Measurements from ENCODE around the gene SHANK1.

The SHANK1 gene

DNA sequence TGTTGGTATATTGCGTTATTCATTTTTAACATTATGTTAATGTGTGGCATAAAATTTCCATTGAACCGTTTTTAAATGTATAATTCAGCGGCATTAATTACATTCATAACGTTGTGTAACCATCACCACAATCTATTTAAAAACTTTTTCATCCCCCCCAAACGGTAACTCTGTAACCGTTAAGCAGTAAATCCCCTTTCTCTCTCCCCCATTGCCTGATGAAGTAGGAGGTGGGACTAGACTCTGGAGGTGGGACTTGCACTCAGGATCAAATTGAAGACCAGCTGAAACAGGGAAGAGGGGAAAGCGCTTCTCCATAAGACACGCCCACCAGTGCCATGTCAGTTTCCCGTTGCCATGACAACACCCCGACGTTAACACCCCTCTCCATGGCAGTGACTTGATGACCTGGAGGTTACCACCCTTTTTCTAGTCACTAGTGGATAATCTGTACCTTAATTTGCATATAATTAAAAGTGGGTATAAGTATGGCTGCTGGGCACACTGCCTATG, 20.4 kb upstream of the SHANK1 start:
- DNase-seq (ENCODE audit: low read depth): no peak
- H3K4me3 ChIP-seq (ENCODE audit: low read length): no peak overlapping the region
- no peak for TF ChIP-seq CTCF (conservative IDR thresholded peaks at IDR 0.05; ENCODE audit: low read depth, low read length)

DNA sequence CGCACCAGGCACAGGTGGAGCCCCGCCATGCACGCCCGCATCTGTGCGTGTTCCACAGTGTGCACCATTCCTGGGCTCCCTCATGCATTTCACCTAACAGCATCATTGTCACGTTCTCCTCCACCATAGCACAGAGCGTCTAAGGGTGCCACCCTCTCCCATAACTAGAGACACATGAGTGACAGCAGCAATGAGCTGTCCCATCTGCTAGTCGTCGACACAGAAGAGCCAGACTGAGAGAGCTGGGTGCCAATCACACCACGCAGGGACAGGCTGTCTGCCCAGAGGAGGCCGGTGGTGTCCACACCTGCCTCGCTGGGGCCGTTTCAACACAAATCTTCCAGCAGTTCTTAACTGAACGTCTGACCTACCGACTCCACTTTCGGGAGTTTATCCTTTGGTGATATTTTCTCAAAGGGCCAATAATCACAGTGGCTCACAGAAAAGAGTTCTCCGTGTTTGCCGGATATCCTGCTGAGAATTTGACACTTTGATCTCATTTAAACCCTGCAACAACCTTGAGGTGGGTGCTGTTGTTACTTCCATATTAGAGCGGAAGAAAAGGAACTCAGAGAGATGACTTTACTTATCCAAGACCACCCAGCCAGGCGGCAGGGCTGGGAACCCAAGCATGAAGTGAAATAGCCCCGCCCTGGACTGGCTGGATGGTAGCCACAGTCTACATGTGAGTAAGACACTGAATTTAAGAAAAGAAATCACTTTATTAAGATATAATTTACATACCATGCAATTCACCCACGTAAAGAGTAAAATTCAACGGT, 19.7 kb upstream of the SHANK1 start:
- no peak overlapping the region for H3K4me3 ChIP-seq (ENCODE audit: low read length)
- TF ChIP-seq CTCF (conservative IDR thresholded peaks at IDR 0.05; ENCODE audit: low read depth, low read length): no peak
- DNase-seq (ENCODE audit: low read depth): no peak

DNA sequence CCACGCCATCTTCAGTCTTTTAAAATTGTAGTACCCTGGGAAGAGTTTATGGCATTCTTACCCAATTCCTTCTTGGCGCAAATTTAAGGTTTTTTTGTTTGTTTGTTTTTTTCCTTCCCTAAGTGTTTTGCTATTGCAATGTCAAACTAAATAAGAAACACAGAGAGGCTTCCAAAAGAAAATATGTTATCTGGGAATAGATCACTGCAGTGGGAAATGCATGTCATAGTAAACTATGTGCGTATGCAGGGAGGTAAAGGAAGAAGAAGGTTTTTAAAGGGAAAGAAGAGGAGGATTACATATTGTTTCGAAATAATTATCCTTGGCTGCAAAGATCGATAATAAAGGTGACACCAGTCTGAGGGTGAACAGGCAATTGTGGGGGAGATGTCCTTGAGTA, 16.7 kb upstream of the SHANK1 start:
- no peak for DNase-seq (ENCODE audit: low read depth)
- no peak overlapping the region for H3K4me3 ChIP-seq (ENCODE audit: low read length)
- no peak for TF ChIP-seq CTCF (conservative IDR thresholded peaks at IDR 0.05; ENCODE audit: low read depth, low read length)

GRCh38 chr19:50735869-50736268, 16.3 kb upstream of the SHANK1 start:
- H3K4me3 ChIP-seq (ENCODE audit: low read length): no peak overlapping the region
- no peak for TF ChIP-seq CTCF (conservative IDR thresholded peaks at IDR 0.05; ENCODE audit: low read depth, low read length)
- no peak for DNase-seq (ENCODE audit: low read depth)

DNA sequence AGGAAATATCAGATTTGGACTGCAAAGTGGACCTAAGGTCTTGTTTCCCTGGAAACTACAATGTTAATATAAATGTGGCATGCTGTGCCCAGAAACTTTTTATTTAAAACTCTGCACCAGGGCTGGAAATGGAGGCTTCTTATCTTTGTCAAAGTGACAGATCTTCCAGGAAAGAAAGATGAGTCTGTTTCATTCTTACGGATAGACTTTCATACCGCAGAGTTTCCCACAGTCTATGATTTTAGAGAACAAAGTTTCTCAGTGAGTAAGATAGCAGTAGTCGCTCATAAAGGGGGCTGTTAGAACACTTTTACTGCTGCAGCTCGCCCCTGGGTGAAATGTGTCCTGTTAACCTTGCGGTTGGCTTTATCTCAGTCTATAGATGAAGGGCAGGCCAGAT, 10.3 kb upstream of the SHANK1 start:
- DNase-seq (ENCODE audit: low read depth): no peak
- no peak overlapping the region for H3K4me3 ChIP-seq (ENCODE audit: low read length)
- no peak for TF ChIP-seq CTCF (conservative IDR thresholded peaks at IDR 0.05; ENCODE audit: low read depth, low read length)

DNA sequence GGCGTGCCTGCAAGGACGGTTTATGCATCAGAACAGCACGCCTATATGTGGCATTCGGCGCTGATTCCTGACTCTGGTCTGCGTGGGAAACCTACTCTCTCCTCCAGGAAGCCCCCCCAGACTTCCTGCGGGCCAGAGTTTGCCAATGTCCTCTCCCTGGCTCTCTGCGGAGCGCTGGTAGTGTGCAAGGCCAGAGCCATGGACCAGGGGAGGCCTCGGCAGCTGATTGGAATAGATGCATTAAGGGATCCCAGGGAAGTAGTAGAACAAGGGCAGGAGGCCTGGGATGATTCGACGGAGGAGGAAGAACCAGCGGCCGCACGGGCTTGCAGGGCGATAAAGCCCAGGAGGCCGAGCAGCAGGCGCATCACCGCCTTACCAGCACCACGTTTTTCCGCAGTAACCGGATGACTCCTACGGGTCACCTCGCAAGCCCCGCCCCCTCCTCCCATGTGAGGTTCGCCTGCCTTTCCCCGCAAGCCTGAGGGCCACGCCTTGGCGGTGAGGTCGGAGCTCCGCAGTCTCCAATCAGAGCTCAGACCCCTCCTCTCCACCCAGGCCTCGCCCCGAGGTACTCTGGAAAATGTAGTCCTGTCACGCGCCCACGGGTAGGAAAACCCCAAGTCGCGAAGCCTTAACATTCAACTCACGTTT, 8.6 kb upstream of the SHANK1 start:
- peak; percentile 2 for DNase-seq (ENCODE audit: low read depth)

More for the DNA sequence above, 8.6 kb upstream of the SHANK1 start:
- no peak for TF ChIP-seq CTCF (conservative IDR thresholded peaks at IDR 0.05; ENCODE audit: low read depth, low read length)
- no peak overlapping the region for H3K4me3 ChIP-seq (ENCODE audit: low read length)

Data from retinal pigment epithelial cell (primary cell).